ENCODE results near the gene EIF4E1B. TPM values are rescaled to one million over a fixed set of nuclear protein-coding genes. Genes with fewer than 3 reads are reported as not detected.

The EIF4E1B gene
- total RNA-seq, 2 donors from 2014 or later = 1.6 TPM; not detected in 1

DNA sequence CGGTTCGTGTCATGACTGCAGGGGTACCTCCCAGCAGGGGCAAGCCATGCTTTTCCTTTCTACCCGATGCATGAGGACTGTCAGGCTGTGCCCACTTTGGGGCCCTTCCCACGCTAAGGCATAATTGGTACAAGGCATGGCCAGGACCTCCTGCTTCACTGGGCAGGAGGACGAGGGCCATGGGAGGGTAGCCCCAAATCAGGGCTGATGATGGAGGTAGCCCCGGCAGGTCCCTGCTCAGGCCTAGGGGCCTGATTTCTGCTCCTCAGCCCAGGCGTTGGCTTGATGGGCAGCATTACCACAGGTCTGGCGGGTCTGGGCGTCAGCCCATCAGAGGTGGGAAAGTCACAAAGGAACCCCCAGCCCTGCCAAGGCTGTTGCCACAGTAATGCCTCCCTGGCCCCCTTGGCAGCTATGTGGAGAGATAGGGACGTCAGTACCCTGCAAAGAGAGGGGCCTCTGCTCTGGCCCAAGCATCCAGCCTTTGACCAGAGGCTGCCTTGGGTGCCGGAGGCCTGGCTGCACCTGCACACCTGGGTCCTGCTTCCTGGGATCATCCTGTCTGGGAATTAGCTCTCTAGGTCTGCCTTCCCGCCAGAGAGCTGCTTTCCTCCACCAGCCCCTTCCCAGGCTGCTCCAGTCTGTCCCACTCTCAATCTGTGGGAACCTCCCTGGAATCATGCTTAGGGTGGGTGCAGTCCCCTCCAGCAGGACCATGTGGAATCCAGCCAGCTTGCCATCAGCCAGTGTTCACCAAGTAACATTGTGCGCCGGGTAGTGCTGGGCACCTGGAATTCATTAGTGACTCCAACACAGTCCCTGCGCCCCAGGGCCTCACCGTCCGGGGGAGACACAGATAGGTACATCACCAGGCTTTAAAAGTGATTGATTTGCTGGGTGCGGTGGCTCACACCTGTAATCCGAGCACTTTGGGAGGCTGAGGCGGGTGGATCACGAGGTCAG is 32.2 kb downstream of the EIF4E1B start:
- intact Hi-C loops (cut with DNase I) = no loop called here

DNA sequence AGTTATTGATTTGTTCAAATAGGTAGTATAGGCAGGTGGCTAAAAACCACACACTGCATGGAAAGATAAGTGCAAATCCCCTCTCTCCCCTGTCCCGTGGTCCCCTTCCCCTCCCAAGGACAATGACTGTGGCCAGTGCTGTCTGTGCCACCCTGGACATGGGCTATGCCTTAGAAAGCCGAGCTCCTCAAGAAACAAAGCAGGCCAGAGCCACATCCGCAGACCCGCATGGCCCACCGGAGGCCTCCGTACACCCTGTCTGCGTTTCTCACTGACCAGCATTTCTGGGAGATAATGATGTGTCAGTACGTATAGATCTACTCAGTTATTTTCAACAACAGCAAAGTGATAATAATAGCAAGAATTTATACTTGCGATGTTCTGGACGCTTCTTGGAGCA is 33.1 kb downstream of the EIF4E1B start:
- TF ChIP-seq POLR2A (IDR thresholded peaks at IDR 0.05) (no peak), POLR2AphosphoS5 (IDR thresholded peaks at IDR 0.05) (no peak)
- TF ChIP-seq, protein P1, sequence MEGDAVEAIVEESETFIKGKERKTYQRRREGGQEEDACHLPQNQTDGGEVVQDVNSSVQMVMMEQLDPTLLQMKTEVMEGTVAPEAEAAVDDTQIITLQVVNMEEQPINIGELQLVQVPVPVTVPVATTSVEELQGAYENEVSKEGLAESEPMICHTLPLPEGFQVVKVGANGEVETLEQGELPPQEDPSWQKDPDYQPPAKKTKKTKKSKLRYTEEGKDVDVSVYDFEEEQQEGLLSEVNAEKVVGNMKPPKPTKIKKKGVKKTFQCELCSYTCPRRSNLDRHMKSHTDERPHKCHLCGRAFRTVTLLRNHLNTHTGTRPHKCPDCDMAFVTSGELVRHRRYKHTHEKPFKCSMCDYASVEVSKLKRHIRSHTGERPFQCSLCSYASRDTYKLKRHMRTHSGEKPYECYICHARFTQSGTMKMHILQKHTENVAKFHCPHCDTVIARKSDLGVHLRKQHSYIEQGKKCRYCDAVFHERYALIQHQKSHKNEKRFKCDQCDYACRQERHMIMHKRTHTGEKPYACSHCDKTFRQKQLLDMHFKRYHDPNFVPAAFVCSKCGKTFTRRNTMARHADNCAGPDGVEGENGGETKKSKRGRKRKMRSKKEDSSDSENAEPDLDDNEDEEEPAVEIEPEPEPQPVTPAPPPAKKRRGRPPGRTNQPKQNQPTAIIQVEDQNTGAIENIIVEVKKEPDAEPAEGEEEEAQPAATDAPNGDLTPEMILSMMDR (IDR thresholded peaks at IDR 0.05) = no peak
- Histone ChIP-seq H3K4me1 (replicated peaks) (no peaks in the 10 kb centered on the region), H3K27ac (no peak overlapping the region), H3K36me3 (no peaks in the 10 kb centered on the region), H3K27me3 (replicated peaks; ENCODE audit: insufficient read depth) (no peaks in the 10 kb centered on the region), H3K4me3 (no peak overlapping the region), H3K9me3 (no peaks in the 10 kb centered on the region)
- WGBS = 91% methylated on average over 10 of the region's 10 CpGs
- intact Hi-C loops (cut with DNase I) = no loop called here
- no peak for DNase-seq (ENCODE audit: low spot score)

More for the DNA sequence above, 32.2 kb downstream of the EIF4E1B start:
- no peaks in the 10 kb centered on the region for H3K27me3 ChIP-seq (replicated peaks; ENCODE audit: insufficient read depth)
- DNase-seq (ENCODE audit: low spot score) = no peak
- no peak for TF ChIP-seq POLR2AphosphoS5 (IDR thresholded peaks at IDR 0.05)
- TF ChIP-seq, protein P1 (IDR thresholded peaks at IDR 0.05) = no peak
- no peak overlapping the region for H3K4me3 ChIP-seq
- H3K4me1 ChIP-seq (replicated peaks) = no peaks in the 10 kb centered on the region
- H3K9me3 ChIP-seq = no peaks in the 10 kb centered on the region
- 82% methylated on average over 21 of the region's 21 CpGs for WGBS
- H3K36me3 ChIP-seq = no peaks in the 10 kb centered on the region
- H3K27ac ChIP-seq = no peak overlapping the region

DNA sequence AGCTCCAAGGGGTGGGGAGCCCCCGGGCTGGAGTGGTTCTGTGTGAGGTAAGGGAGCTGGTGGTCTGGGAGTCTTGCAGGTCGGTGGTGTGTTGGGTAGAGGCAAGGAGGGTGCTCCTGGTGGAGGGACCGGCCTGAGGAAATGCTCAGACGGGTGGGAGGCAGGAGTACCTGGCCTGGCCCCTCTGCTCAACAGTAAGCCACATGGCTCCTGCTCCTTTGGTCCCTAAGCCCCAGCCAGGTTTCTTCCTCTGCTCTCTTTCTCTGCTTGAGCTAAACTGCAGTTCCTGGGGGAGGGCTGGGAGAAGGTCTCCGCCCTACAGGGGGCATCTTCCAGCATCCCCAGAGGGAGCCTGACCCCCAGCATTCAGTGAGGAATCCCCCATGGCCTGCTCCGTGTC is 34.0 kb downstream of the EIF4E1B start:
- H3K4me3 ChIP-seq = no peak overlapping the region
- no peaks in the 10 kb centered on the region for H3K36me3 ChIP-seq
- H3K27ac ChIP-seq = no peak overlapping the region
- no peaks in the 10 kb centered on the region for H3K4me1 ChIP-seq (replicated peaks)
- TF ChIP-seq POLR2AphosphoS5 (IDR thresholded peaks at IDR 0.05) (no peak), POLR2A (IDR thresholded peaks at IDR 0.05) (no peak)
- TF ChIP-seq, protein P1 (IDR thresholded peaks at IDR 0.05) = no peak
- no peaks in the 10 kb centered on the region for H3K9me3 ChIP-seq
- H3K27me3 ChIP-seq (replicated peaks; ENCODE audit: insufficient read depth) = peaks cover 3% of the 10 kb centered on the region
- DNase-seq (ENCODE audit: low spot score) = no peak
- 39% methylated on average over 6 of the region's 6 CpGs for WGBS
- intact Hi-C loops (cut with DNase I) = no loop called here

DNA sequence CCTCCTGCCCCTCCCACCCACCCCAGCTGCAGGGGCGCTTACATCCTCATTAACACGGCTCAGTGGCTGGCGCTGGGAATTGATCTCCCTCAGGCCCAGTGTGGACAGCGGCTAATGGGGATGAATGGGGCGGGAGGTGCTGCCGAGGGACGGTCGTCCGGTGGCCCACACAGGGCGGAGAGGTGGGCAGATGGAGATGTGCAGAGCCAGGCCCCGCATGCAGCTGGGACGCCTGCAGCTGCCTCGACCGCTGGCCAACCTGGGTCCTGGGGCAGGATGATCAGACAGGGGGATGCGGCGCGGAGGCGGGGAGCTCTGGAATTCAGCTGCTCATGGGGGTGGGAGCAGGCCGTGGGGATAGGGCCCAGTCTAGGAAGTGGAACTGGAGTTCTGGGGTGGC is 34.4 kb downstream of the EIF4E1B start:
- Histone ChIP-seq H3K36me3 (no peaks in the 10 kb centered on the region), H3K9me3 (no peaks in the 10 kb centered on the region), H3K4me1 (replicated peaks) (no peaks in the 10 kb centered on the region), H3K27me3 (replicated peaks; ENCODE audit: insufficient read depth) (peaks cover 3% of the 10 kb centered on the region), H3K27ac (no peak overlapping the region), H3K4me3 (no peak overlapping the region)
- DNase-seq (ENCODE audit: low spot score) = no peak
- intact Hi-C loops (cut with DNase I) = no loop called here
- TF ChIP-seq POLR2AphosphoS5 (IDR thresholded peaks at IDR 0.05) (no peak), POLR2A (IDR thresholded peaks at IDR 0.05) (no peak)
- TF ChIP-seq, protein P1 (IDR thresholded peaks at IDR 0.05) = no peak
- 25% methylated on average over 16 of the region's 19 CpGs for WGBS

DNA sequence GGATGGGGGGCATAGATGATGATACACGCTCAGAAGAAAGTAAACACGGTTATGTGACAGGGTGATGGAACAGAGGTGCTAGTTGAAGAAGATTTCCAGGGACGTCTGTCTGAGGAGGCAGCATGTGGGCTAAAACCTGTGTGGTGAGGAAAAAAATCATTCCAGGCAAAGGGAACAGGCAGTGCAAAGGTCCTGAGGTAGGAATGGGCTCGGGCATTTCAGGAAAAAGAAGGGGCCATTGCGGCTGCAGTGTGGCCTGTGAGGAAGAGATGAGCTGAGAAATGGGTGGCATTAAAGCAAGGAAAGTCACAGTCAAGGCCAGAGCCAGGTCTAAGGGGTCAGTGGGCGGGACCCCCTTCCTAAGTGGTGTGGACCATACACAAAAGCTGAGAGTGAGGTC is 35.0 kb downstream of the EIF4E1B start:
- Histone ChIP-seq H3K4me3 (no peak overlapping the region), H3K4me1 (replicated peaks) (no peaks in the 10 kb centered on the region), H3K27me3 (replicated peaks; ENCODE audit: insufficient read depth) (peaks cover 3% of the 10 kb centered on the region), H3K27ac (no peak overlapping the region), H3K36me3 (no peaks in the 10 kb centered on the region), H3K9me3 (no peaks in the 10 kb centered on the region)
- no peak for TF ChIP-seq POLR2AphosphoS5 (IDR thresholded peaks at IDR 0.05)
- TF ChIP-seq, protein P1 (IDR thresholded peaks at IDR 0.05) = no peak
- no peak for TF ChIP-seq POLR2A (IDR thresholded peaks at IDR 0.05)
- intact Hi-C loops (cut with DNase I) = no loop called here
- DNase-seq (ENCODE audit: low spot score) = no peak
- WGBS = 81% methylated on average over 6 of the region's 6 CpGs
